LoVo (cell line): ENCODE measurements around the gene ENPP1.

Experiments used
- DNase-seq: peaks from one replicate; pipeline ENCODE4 v3.0.0-alpha.2; 2016; ENCODE audit warnings: low spot score

ENPP1 gene

DNA sequence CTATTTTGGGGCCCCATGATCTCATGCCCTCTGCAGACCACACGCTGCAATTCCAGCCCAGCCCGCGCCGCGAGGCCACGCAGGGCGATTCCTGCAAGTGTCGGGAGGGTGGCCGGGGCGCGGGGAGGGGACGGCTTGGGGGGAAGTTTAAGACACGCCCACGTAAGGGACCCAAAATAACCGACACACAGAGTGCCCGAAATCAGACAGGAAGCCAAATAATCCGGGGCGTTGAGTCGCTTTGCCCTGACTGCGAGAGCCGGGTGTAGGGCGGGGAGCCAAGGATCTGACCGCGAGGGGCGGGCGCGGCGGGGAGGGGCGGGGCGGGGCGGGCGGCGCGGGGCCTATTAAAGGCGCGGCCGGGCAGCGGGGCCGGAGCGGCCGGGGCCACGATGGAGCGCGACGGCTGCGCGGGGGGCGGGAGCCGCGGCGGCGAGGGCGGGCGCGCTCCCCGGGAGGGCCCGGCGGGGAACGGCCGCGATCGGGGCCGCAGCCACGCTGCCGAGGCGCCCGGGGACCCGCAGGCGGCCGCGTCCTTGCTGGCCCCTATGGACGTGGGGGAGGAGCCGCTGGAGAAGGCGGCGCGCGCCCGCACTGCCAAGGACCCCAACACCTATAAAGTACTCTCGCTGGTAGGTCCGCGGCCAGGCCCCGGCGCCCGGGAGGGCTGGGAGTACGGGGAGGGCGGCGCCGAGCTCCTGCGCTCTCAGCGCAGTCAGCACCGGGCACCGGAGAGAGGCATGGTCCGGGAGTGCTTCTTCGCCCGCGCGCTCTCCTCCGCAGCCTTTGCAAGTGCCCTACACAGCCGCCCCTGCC lies at the start of gene ENPP1:
Gene ENPP1, plus strand, starts transcription at position 377 of the 816 bp plus-strand sequence. Its CDS starts 16 bp downstream, at position 393.
- DNase-seq: peak; percentile 65

DNA sequence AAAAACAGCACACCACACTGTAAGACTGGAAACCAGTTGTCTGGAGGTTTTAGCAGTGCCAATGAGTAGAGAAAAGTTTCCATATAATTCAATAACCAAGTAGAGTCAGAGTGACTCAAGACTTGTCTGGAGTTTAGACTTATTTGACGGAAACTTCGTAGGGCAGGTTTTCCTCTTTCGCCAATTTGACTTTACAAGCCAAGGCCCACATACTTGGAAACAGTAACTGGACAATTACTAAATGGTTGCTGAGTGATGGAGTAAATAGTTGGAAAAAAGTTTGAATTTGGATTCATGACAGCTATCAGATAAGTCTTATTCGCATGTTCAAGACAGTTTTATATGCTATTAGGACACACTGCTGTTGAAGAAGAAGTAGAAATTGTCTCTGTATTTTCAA lies 48.9 kb upstream of the ENPP1 start:
- no peak for DNase-seq

DNA sequence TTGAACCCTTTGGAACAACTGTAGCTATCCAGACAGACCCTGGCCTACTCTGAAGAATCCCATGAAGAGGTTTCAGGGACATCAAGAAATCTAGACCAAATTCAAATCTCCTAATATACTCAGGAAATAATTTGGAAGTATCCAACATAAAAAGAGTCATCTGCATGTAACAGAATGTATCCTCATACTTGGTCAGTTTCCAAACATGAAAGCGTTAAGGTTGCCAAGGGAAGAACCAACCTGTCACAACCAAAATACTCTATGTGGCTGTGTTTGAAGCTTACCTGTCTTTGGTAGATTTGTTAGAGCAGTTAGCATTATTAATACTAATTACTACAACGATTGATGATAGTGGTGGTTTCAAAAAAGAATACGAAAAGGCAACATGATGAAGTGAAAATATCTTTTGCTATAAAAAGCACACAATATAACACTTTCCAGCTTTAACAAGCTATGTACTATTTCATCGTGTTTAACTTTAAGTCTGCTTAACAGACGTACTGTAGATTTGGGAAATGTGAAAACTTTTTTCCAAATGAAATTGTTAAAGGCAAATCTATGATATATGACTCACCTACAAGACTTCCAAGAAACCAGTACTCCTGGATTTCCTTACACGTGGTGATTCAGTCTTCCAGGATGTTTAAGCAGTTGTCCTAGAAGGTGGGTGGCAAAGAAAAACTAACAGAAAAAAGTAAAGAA lies 46.6 kb upstream of the ENPP1 start:
- DNase-seq: no peak

DNA sequence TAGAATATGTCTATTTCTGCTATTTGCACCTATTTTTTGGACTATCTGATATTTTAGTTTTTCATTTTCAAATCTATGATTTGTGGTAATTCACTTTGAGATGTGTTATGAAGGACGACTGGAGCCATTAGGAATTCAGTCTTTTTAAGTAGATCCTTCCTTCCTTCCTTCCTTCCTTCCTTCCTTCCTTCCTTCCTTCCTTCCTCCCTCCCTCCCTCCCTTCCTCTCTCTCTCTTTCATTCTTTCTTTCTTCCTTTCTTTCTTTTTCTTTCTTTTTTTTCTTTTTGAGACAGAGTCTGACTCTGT lies 46.1 kb upstream of the ENPP1 start:
- no peak for DNase-seq

DNA sequence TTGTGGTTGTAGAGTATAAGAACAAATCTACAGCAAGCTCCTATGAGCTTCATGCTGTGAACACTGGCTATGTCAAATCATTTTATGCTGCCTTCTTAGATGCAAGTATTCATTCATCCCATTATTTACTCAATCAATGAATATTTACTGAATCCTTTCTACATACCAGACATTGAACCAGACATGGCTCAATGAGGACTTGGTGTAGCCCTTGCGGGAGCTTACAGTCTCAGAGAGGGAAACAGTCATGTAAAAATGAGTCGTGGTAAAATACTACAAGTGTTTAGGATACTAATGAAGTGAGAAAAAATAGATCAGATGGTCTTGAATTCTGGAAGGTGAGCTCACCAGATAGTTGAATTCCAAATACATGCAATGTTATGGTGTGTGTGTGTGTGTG lies 44.8 kb upstream of the ENPP1 start:
- no peak for DNase-seq

DNA sequence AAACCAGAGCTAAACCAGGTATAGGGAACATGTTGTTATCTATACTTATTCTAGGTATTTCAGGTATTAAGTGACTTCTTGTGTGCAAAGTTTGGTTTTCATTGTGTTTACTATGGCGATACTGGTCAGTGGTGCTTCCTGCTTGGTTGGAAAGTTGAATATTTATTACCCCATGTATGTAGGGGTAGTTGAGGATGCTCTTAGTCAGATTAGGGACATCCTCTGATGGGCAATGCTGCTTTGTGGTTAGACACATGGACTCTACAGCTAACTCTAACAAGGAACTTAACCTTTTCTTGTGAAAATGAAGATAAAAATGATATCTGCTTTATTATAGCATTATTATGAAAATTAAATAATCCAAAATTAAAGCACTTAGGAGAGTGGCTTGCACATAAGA lies 44.1 kb upstream of the ENPP1 start:
- DNase-seq: no peak

DNA sequence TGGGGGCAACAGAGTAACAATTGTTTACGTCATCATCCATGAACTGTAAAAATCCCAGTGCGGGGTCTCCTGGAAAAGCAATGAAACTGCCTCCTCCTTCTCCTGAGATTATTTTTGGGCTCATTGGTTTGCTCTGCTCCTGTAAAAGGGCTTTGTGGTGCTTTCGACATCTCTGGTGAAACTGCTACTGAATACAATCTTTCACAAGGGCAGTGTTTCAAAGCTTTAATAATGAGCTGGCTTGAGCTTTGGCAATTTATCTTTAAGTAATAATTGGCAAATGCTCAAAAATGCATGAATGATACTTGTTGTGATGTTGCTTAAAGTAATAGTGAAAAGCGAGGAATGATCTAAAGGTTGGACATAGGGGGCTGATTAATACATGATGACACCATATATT lies 43.5 kb upstream of the ENPP1 start:
- DNase-seq: no peak

DNA sequence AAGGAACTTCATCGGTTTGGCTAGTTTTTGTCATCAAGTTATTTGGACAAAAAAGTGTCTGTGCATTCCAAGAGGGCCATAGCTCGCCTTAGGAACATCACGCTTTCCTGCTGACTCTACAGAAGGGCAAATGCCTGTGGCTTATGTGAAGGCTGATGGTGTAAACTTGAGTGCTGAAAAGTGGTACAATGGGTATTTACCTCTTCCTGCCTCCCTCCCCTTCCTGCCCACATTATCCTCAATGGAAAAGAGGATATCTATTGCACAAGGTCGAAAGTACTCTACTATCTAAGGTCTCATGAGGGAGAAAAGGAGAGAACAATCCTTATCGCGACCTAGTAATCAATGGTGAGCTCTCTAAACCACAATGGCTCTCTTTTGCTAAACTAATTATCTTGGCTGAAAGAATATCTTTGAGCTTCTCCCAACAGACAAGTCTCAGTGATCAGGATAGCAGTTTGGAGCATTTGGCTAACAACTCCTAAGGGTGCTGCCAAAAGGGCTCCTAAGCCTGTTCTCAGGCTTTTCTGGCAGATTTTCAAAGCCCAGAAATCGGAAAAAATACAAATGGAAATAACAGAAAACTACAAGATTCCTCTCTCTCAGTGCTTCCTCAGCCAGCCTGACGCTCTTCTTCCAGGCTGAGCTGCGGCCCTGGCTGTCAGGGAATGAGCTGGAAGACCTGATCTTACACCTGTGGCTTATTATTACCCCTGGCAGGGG lies 42.6 kb upstream of the ENPP1 start:
- DNase-seq: no peak

DNA sequence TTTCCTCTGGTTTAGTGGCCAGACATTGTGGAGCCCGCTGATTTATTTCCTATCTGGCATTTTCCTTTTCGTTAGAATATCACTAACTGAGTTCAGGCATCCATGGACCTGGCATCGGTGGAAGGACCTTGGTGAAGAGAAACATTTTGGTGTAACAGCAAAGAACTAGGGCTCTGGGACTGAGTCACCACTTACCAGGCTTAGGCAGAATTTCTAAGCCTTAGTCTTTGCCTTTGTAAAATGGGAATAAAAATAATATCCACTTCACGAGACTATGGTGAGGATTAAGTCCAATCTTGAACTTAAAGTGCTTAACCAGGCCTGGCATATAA lies 42.0 kb upstream of the ENPP1 start:
- DNase-seq: no peak

DNA sequence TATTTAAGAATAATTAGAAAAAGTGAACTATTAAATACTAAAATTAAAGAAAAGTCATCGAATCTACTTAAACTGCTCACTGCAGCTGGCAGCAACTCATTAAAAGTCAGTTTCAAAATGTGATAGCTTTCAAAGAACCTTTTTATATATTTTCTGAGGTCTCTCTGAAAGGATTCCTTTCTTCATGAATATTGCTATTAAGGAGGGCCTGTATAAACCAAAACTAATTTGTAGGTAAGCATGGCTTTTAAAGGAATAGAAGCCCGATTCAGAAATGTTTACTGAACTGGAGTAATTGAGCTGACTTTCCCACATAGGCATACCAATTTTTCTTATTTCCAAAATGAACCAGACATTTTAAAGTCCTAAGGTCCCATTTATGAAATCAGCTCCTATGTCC lies 41.2 kb upstream of the ENPP1 start:
- no peak for DNase-seq

DNA sequence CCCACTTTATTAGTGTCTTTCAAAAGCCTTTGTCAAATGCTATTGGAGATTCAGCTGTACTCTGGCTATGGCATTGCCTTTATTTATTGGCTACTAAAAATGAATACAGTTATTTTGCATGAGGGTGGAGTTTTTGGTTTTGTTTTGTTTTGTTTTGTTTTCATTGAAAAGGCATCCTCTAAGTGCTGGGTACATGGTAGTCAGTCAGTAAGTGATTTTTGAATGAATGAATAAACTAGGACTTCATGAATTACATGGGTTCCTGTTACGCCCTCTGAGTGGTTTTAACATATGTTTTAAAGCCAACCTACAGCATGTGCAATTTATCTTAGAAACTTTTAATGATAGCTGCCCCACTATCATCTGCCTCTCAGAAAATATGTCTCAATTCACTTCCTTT lies 38.9 kb upstream of the ENPP1 start:
- no peak for DNase-seq

DNA sequence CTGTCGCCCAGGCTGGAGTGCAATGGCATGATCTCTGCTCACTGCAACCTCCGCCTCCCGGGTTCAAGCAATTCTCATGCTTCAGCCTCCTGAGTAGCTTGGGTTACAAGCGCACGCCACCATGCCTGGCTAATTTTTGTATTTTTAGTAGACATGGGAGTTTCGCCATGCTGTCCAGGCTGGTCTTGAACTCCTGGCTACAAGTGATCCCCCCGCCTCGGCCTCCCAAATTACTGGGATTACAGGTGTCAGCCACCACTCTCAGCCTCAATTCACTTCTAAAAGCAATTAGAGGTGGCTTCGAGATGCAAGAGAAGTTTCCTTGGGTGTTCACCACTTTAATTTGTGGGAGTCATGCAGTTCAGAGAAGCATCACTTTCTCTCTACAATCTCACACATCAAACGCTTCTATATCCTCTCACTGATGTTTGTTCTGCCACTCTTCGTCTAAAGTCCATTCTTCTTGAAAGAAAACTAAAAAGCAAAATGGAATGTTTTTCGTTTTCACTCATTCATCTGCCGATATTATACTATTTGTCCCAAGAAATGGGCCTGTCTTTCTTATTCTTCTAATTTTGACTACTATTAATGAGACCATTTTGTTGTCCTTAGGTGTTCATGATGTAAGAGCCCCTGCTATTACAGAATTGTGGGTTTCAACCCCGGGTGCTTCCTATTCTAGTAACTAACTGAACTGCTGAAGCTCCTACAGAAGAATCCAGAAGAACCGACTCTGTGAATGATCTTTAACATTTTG lies 38.3 kb upstream of the ENPP1 start:
- DNase-seq: no peak

DNA sequence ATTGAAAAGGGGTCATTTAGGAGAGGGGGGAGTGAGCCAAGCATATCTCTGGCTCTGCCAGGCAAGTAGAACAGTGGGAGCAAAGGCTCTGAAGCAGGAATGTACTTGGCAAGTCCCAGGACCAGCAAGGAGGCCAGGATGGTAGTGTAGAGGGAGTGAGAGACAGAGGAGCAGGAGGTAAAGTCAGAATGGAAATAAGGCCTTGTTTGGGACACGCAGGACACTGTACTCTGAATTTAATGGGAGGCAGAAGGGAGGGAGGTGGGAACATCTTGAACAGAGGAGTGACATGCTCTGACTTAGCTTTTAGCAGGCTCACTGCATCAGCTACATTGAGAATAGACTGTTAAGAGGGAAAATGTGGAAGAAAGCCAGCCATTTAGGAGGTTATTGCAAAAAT lies 37.0 kb upstream of the ENPP1 start:
- no peak for DNase-seq

DNA sequence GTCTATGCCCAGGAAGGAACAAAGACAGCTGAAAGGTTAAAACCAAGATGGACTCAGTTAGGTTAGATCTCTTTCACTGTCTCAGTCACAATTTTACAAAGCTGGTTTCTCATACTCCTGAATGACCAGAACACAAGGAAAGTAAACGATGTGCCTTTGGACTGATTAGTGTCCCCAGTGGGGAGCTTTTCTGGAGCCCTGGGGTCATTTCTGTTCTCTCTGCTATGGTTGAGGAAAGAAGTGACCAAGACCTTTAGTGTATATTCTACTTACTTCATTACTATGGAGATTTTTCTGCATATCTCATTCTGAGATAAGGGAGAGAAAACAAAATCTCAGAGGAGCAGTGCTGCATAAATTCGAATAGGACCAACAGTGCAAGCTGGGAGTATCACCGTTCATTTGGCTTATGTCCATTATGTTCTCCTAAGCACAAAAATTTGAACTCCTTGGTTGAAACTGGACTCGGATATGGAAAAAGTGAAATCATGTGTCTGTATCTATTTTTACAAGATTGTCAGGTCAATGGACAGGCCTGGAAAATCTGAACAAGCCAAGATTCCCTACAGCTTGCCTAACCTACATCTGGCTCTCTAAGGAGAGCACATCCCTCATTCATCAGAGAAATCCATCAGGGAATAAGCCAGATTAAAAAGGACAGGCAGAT lies 34.4 kb upstream of the ENPP1 start:
- no peak for DNase-seq

DNA sequence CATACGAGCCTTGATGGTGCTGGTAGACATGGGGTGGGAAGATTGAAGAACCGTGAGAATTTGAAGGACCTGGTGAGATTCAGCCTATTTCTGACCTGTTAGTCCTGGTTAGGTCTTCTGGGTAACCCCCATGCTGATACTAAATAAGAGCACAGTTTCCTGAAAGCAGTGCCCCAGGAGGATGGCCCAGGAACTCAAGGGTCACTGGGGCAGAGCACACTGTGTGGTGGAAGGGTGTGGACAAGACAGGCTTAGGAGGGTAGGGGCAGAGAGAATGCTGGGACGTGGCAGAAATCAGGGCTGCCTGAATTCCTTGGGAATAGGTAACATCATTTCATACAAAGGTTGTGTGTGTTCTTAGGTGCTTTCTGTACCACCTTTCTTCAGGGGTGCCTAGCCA lies 31.9 kb upstream of the ENPP1 start:
- DNase-seq: no peak

DNA sequence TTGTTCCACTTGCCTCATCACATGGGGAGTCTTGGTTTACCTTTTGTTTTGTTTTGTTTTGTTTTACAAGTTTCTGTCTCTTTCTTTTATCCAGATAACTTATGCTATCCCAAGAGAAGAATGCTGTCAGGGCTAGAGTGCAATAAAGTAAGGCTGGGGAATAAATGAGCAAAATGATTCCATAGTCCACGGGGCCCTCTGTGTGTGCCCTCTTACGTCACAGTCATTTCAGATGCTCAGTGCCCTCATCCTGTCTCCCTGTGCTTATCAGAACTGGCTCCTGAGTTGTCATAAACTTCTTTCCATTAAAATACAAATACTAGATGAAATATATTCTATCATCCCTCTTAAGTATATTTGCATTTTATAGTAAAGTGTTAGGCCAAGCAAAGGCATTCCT lies 30.8 kb upstream of the ENPP1 start:
- DNase-seq: no peak

DNA sequence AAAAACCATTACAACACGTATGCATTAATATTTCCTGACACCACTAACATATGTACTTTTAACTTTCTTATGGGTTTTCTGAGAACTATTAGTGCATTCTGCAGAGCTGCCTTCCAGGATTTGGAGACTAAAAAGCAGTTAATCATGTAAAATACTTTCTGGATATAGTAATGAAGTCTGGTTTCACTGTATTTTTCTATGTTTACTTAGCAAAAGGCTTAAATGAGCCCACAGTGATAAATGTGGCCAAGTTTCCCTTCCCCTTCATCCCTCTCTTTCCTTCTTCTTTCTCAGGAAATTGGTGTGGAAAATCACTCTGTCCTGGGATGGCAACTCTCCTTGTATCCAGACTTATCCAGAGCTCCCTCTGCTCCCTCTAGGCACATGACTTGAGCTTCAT lies 29.7 kb upstream of the ENPP1 start:
- no peak for DNase-seq

DNA sequence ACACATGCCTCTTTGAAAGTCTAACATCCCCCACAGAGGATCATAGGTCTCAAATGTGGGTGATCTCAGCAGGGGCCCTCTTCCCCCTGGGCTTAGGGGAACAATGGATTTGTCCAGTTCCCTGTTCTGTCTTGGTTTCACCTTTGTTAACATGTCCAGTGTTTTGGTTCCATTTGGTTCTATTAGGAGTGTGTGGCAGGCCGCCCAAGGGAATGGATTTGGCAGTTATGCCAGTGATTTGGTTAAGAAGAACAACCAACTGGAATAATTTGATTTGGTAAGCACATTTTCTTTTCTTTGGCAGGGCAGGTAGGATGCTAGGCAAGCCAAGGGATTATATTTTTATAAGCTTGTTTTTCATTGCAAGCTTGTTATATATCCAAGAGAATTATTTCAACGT lies 28.5 kb upstream of the ENPP1 start:
- DNase-seq: no peak

DNA sequence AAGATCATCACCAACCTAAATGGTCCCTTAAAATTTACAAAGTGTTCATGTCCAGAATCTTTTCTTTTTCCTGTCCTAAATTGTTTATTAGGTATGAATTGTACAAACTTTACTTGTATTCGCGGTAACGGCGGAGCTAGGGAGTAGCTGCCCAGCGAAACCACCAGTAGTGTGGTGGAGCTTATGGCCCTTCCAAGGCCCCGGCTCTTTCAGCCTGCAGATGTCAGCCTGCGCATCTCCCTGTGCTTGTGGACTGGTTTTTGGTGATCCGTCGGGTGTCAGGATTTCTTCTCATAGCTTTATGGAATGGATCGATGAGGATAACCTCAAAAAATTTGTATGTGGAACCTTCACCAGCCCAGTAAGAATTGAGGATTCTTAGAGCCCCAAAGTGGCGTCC lies 27.2 kb upstream of the ENPP1 start:
- no peak for DNase-seq

DNA sequence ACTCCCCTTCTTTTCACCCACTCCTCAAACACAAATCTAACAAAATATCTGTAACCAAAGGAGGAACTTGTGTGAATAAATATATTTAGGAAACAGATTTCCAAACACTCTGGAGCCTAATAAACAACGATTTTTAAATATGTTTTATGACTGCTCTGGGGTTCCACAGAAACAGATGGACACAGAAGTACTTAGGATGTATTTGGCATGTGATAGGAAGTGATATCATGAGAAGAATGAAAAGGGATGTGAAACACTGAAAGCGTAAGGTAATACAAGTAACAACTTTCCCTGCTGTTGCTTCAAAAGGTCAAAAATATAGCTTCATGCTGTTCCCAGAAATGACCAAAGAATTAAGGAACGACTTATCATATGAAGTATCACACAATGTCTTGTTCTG lies 26.1 kb upstream of the ENPP1 start:
- no peak for DNase-seq

DNA sequence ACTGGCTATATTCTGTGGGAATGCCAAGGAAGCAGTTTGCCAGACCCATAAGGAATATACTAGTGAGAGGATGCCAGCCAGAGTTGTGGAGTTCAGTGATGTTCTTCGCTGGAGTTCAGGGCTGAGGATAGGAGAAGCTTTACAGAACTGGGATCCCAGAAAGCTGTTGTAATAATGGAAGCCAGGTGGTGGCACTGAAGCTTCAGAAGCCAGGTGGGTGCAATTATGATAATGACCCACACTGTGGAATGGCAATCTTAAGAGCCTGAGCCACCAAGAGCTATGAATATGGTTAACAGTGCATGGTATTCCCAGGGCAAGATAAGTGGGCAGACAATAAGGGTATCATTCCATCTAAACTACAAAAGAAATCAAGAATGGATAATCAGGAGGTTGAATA lies 25.1 kb upstream of the ENPP1 start:
- no peak for DNase-seq

DNA sequence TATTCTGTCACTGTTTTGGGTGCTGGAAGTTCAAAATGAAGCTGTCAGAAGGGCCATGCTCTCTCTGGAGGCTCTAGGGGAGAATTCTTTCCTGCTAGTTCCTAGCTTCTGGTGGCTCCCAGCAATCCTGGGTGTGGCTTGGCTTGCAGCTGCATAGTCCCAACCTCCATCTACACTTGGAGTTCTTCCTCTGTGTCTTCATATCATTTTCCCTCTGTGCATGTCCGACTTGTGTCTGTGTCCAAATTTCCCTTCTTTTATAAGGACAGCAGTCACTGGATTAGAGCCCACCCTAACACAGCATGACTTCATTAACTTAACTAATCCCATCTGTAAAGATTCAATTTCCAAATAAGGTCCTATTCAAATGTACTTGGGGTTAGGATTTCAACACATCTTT lies 23.3 kb upstream of the ENPP1 start:
- DNase-seq: no peak
